Hepatocyte (in vitro differentiated cells): ENCODE measurements around the gene NAPSA.

Experiments
- CTCF ChIP-seq: fragments of 200-600 bp; sonication (generic); IDR thresholded peaks from 2 replicates; pipeline ENCODE4 v1.5.1; 2016; ENCODE audit warnings: antibody characterized with exemption, mild to moderate bottlenecking; ENCODE audit not compliant: poor library complexity
- EZH2 ChIP-seq: fragments of 200-600 bp; sonication (generic); IDR thresholded peaks from 2 replicates; pipeline ENCODE4 v1.6.1; 2016; ENCODE audit warnings: antibody characterized with exemption, mild to moderate bottlenecking, borderline replicate concordance
- EZH2phosphoT487 ChIP-seq: fragments of 200-600 bp; sonication (generic); IDR thresholded peaks from one replicate; pipeline ENCODE4 v1.6.1; 2018; ENCODE audit warnings: antibody characterized with exemption, mild to moderate bottlenecking, low read depth, moderate library complexity; ENCODE audit not compliant: unreplicated experiment, severe bottlenecking

GRCh38 chr19:50383852-50384684, 18.6 kb upstream of the NAPSA start, which contains the start of gene POLD1:
- no peak for TF ChIP-seq CTCF
- no peak for TF ChIP-seq EZH2phosphoT487
- no peak for TF ChIP-seq EZH2
